HG02870 (cell line): ENCODE results near the gene PALLD.

ENCODE experiments used
- ATAC-seq: cut with Tn5 transposase; IDR thresholded peaks from one replicate; pipeline ENCODE4 v1.9.1; 2021; ENCODE audit warnings: mild to moderate bottlenecking, moderate library complexity; ENCODE audit not compliant: unreplicated experiment

The PALLD gene

GRCh38 chr4:168585168-168586091 is 88.6 kb downstream of the PALLD start:
- ATAC-seq = peak; percentile 87

GRCh38 chr4:168586926-168587325 is 90.1 kb downstream of the PALLD start:
- no peak for ATAC-seq

GRCh38 chr4:168587411-168588125 is 90.7 kb downstream of the PALLD start:
- ATAC-seq = no peak

- no peak for ATAC-seq
Observed at GRCh38 chr4:168588916-168589531, 92.2 kb downstream of the PALLD start.

- ATAC-seq = no peak
Observed at GRCh38 chr4:168592676-168593075, 95.8 kb downstream of the PALLD start.

- no peak for ATAC-seq
Observed at GRCh38 chr4:168593399-168593798, 96.5 kb downstream of the PALLD start.

GRCh38 chr4:168594121-168594520 is 97.3 kb downstream of the PALLD start:
- ATAC-seq = no peak

GRCh38 chr4:168598191-168598590 is 101.3 kb downstream of the PALLD start:
- ATAC-seq = no peak

GRCh38 chr4:168600796-168601583 is 104.1 kb downstream of the PALLD start:
- ATAC-seq = no peak

GRCh38 chr4:168601899-168602298 is 105.0 kb downstream of the PALLD start:
- ATAC-seq = no peak

- ATAC-seq = no peak
Observed at GRCh38 chr4:168604496-168605373, 107.9 kb downstream of the PALLD start.

GRCh38 chr4:168605411-168605810 is 108.6 kb downstream of the PALLD start:
- ATAC-seq = no peak

GRCh38 chr4:168607215-168607614 is 110.4 kb downstream of the PALLD start:
- no peak for ATAC-seq

- ATAC-seq = no peak
Observed at GRCh38 chr4:168608771-168609170, 111.9 kb downstream of the PALLD start.

- ATAC-seq = no peak
Observed at GRCh38 chr4:168609369-168609768, 112.5 kb downstream of the PALLD start.

GRCh38 chr4:168610911-168611530 is 114.2 kb downstream of the PALLD start:
- ATAC-seq = no peak

- ATAC-seq = no peak
Observed at GRCh38 chr4:168612450-168613135, 115.7 kb downstream of the PALLD start.

- ATAC-seq = no peak
Observed at GRCh38 chr4:168613869-168614268, 117.0 kb downstream of the PALLD start.
